Stimulated activated CD4-positive, alpha-beta T cell treated with anti-CD3 and anti-CD28 coated beads, Interleukin-15, amount 100 ng/mL, for 24 hours (primary cell): Measurements from ENCODE around the gene BDKRB2.
"Not testable (repeated sequence)": the region's sequence is repeated elsewhere in the genome, so short reads cannot be mapped to it uniquely, and the experiment has no call there.

ENCODE experiments used
- DNase-seq: peaks from one replicate; pipeline ENCODE4 v3.0.0-alpha.2; 2020

Gene BDKRB2

GRCh38 chr14:96229315-96229714 lies 24.7 kb downstream of the BDKRB2 start:
- no peak for DNase-seq

DNA sequence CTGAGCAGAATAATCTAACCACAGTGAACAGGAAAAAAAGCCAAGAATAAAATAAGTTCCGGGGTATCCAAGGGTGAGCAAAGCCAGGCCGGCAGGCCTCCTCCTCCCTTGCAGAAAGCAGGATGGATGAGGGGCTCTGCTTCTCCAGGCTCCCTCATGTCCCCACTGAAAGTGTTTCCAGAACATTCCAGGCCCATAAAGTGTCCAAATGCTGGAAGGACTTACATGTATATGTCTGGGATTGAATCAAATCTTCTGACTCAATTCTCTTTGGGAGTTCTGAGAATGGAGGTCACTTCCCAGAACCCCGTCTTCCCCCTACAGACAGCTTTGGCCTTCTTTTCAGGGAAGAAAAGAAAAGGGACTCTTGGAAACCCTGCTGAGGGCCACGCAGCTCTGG lies 26.4 kb downstream of the BDKRB2 start:
- DNase-seq, result no peak

GRCh38 chr14:96231526-96232130 lies 27.0 kb downstream of the BDKRB2 start:
- no peak for DNase-seq

DNA sequence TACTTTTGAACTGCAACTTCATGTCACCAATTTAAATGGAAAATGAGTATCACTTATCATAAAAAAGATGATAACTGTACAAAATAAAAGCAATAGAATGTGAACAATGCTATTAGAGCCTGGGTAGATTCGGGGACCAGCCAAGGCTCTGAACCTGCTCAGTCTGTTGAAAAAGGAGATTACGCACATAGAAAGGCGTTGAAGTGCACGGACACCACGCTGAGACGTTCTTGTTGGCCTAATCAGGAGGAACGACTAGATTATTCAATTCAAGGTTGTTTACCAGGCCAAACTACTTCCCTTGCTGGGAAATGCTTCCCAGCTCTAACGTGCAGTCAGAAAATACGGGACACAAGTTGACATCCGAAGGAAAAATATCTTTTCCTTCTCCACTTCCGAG lies 27.9 kb downstream of the BDKRB2 start:
- no peak for DNase-seq

GRCh38 chr14:96233661-96234060 lies 29.0 kb downstream of the BDKRB2 start:
- no peak for DNase-seq

DNA sequence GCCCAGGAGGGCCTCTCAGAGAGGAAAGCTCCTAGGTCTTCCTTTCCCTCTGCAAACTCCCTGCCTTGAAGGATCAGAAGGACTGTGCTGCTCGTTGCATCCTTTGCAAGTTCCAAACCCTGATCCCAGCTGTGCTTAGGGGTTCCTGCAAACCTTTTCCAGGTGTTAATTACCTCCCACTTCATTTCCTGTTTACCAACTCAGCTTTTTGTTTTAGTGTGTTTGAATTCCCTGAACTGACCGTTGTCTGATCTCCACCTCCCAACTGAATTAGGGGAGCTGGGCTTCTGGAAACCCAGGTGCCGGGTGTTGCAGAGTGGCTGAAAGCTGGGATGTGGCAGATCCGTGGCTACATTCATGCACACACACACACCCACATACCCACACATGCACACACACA lies 30.8 kb downstream of the BDKRB2 start:
- no peak for DNase-seq

- DNase-seq, result no peak
These were observed 33.0 kb downstream of the BDKRB2 start for GRCh38 chr14:96237641-96238040.

- DNase-seq, result no peak
These were observed 34.1 kb downstream of the BDKRB2 start for GRCh38 chr14:96238676-96239265.

DNA sequence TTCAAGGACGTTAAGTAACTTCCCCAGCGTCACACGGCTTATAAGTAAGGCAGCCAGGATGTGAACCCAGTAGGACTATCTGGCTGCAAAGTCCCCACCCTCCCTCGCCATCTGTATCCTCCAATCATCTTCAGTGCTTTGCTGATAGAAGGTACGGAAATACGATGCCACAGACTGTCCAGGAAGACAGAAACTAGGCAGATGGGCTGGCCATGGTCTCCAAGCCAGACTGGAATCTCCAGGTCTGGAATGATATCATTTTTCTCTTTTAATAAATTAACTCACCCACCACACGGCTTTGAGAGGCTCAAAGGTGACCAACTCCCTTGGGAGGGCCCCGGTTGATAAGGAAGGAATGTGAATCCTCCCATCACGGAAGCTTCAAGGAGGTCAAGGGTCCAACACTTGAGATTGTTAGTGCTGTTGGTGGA lies 35.1 kb downstream of the BDKRB2 start:
- no peak for DNase-seq

GRCh38 chr14:96240641-96241040 lies 36.0 kb downstream of the BDKRB2 start:
- DNase-seq, result no peak

DNA sequence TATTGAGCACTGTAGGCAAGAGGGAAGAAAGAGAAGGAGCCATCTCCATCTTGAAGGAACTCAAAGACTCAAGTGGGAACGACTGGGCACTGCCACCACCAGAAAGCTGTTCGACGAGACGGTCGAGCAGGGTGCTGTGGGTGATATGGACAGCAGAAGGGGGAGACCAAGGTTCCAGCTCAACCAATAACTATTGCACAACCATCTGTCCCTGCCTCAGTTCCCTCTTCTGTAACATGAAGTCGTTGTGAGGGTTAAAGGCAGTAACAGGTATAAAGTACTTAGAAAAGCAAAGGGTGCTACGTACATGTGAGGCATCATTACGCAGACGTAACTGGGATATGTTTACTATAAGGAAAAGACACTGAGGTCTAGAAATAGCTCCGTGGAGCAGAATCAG lies 37.5 kb downstream of the BDKRB2 start:
- no peak for DNase-seq

GRCh38 chr14:96243785-96244184 lies 39.1 kb downstream of the BDKRB2 start:
- DNase-seq, result no peak

- not testable (repeated sequence) for DNase-seq
These were observed 40.4 kb downstream of the BDKRB2 start for GRCh38 chr14:96245074-96245473.

DNA sequence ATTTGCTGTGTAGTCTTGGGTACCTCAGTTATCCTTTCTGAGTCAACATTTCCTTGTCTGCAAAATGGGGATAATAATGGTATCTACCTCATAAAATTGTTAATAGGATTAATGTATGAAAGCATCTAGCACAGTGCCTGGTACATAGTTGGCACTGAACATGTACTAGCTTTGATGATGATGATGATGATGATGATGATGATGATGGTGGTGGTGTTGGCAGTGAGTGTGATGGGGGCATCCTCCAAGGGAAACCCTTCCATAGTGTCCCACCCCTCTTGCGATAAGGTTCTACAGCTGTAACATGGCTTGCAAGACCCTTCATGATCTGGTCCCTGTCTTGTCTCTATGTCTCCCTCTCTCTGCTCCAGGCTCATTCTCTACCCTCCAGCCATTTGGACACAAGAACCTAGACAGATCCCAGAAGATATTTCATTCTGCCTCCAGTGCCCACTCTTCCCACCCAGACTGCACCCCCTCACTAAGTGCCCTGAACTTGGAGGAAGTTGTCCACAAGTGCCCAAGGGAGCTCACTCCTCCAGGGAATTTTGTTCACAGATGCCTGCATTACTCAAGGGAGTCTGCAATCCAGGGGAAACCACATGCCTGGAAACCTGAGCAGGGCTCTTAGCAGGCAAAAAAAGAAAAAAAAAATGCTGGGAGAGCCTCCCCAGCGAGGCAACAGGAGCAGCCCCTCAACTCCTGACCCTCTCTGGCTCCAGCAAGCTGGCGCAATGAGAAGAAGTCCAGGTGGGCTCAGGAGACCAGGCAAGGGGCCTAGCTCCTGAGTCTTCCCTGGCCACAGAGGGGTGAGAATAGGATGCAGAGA lies 41.3 kb downstream of the BDKRB2 start:
- DNase-seq, result no peak

- no peak for DNase-seq
These were observed 41.9 kb downstream of the BDKRB2 start for GRCh38 chr14:96246539-96246847.

- no peak for DNase-seq
These were observed 42.4 kb downstream of the BDKRB2 start for GRCh38 chr14:96247031-96247430.

DNA sequence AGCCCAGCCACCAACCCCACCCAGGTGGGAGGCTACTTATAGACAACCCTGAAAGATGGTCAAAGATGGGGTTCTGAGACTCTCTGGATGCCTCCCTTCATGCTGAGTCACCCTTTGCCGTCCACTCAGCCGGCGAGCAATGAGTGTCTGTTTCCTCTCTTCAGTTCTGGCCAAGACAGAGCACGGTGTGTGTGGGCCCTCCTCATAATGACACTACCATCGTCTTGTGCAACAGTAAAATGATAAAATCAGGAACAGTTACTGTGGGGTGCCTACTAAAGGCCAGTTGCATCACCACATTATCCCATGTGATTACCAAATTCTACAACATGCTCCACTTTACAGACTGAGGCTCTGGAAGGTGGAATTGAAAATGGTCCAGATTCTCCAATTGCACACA lies 44.4 kb downstream of the BDKRB2 start:
- DNase-seq, result no peak

DNA sequence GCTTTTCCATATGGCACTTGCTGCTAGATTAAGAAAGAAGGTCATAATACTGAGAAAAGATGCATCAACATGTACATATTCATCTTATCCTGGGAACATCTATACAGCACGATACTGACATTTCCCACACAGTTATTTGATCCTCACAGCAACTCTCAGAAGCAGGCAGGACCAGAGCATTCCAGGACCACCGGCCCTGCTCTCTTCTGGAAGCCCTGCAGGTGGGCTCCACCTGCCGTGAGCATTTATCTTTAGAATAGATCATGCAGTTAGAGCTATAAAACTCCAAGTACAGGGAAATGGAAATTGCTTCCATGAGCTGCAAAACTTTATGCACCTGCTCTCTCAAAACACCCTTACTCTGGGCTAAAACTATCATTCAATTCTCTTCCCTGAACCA lies 45.8 kb downstream of the BDKRB2 start:
- DNase-seq, result no peak

DNA sequence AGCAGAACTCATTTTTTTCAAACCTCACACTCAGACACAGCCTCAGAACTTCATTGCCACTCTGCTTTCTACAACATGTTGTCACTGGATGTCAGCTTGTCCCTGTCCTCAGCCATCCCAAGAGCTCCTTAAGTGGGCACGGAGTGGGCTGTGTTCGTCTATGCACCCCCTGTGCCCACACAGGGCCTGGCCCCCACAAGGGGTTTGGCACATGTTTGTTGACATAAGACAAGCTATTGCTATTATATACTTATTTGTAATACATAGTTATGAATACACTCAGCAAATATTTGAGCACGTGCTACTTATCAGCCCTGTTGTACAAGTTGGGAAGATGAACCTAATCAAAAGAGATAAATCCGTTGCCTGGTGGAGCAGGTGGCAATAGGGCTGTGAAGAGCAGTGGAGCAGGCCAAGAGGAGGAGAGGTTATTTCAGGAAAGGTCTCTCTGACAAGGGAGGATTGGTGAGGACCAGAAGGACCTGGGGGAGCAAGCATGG lies 47.1 kb downstream of the BDKRB2 start:
- no peak for DNase-seq

DNA sequence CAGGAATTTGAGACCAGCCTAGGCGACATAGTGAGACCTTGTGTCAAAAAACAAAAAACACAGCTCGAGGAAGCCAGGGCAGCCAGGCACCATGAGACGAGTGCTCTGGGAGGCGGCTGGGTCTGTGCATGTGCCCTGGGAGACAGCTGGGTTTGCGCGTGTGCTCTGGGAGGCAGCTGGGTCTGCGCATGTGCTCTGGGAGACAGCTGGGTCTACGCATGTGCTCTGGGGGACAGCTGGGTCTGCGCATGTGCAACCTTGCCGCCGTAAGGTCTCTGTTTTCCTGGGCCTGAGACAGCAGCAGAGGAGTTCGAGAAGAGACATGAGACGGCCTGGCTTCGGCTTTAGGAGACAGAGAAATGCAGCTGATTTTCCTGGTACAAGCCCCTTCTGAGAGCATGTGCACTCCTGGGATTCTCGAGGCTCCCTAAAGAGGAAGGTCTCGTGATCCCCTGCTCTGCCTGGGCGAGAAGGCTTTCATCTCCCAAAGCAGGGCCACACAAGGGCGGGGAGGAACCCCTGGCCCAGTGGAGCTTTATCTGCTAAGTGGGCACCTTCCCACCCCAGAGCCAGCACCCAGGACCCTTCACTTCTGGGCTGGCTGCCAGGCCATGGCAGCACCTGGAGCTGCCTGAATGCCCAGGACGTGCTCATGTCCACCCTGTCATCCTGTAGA lies 47.8 kb downstream of the BDKRB2 start:
- DNase-seq, result no peak

- no peak for DNase-seq
These were observed 48.4 kb downstream of the BDKRB2 start for GRCh38 chr14:96252999-96253539.

GRCh38 chr14:96254687-96255086 lies 50.0 kb downstream of the BDKRB2 start:
- no peak for DNase-seq
